ENCODE results near the gene ADAM19. TPM values are rescaled to one million over a fixed set of nuclear protein-coding genes. Genes with fewer than 3 reads are reported as not detected.
A peak's percentile ranks its signal among the peaks of the same experiment; 100 is the strongest.

The ADAM19 gene
- total RNA-seq, 1 donor from 2014 or later = 176 TPM

DNA sequence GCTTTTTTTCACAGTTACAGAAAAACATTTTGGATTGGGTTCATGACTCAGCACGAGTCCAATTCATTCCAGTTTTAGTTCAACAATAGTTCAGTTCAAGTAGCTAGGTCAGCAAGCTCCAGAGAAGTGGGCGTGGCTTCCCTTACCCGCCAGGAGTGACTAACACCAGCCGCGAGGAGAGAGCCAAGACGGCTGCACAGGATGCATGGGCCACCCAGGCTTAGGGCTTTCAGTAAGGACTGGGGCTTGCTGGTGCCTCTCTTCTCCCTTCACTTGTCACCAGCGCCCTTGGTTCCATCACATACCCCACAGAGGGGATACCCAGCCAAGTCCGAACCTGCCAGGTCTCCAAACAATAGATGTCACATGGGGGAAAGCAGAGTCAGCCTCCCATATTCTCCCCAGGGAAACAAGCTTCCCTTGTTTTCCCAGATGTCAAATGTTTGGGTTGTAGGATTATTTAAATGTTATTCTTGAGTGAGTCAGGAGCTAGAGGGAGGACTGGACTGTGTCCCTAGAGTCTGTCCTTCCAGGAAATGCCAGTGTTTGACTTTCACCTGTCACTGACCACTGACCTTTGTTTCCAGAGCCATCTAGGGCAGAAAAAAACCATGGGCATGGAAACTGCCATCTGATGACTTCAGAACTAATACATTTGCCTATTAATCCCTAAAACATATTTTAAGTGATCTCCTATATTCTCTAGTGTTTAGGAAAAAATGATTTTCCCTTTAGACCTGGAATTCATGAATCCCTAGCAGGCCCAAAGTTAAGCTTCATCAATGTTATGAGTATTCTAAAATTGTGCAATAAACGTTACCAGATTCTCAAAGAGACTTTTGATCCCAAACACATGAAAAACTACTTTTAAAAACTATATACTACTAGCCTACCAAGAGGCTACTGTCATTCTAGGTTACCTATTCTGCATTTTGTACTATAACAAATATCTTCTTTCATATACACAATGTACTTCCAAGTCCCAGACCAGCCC lies 63.6 kb downstream of the ADAM19 start:
- Mint-ChIP-seq H3K9me3 (ENCODE audit: unreplicated experiment) (no peaks in the 10 kb centered on the region), H3K27me3 (ENCODE audit: unreplicated experiment) (peaks cover 5% of the 10 kb centered on the region), H3K4me3 (ENCODE audit: unreplicated experiment) (no peak overlapping the region), H3K4me1 (ENCODE audit: unreplicated experiment) (peaks cover 2% of the 10 kb centered on the region), H3K36me3 (ENCODE audit: low read depth, unreplicated experiment) (peaks cover 77% of the 10 kb centered on the region), H3K27ac (ENCODE audit: unreplicated experiment) (peak overlapping the region; percentile 8)
- DNase-seq (ENCODE audit: low spot score) = no peak
- TF ChIP-seq, protein P1, sequence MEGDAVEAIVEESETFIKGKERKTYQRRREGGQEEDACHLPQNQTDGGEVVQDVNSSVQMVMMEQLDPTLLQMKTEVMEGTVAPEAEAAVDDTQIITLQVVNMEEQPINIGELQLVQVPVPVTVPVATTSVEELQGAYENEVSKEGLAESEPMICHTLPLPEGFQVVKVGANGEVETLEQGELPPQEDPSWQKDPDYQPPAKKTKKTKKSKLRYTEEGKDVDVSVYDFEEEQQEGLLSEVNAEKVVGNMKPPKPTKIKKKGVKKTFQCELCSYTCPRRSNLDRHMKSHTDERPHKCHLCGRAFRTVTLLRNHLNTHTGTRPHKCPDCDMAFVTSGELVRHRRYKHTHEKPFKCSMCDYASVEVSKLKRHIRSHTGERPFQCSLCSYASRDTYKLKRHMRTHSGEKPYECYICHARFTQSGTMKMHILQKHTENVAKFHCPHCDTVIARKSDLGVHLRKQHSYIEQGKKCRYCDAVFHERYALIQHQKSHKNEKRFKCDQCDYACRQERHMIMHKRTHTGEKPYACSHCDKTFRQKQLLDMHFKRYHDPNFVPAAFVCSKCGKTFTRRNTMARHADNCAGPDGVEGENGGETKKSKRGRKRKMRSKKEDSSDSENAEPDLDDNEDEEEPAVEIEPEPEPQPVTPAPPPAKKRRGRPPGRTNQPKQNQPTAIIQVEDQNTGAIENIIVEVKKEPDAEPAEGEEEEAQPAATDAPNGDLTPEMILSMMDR (IDR thresholded peaks at IDR 0.05; ENCODE audit: unreplicated experiment) = no peak

DNA sequence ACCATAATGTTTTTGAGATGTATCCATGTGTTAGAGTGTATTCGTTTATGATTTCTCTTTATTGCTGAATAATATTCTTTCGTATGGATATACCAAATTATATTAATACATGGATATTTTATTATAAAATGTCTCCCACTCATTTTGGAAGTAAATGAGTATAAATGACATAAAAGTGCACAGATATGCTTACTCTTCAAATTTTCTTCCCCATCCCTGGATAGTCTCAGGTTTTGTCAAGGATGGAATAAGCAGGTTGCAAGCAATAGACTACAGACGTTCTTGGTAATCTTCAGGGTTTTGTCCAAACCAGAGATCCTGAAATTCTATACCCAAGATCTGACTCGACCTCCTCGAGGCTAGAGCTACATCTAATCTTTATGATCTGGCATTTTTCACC lies 64.9 kb downstream of the ADAM19 start:
- H3K27me3 Mint-ChIP-seq (ENCODE audit: unreplicated experiment) = peaks cover 5% of the 10 kb centered on the region
- H3K4me1 Mint-ChIP-seq (ENCODE audit: unreplicated experiment) = peaks cover 2% of the 10 kb centered on the region
- TF ChIP-seq, protein P1 (IDR thresholded peaks at IDR 0.05; ENCODE audit: unreplicated experiment) = no peak
- H3K4me3 Mint-ChIP-seq (ENCODE audit: unreplicated experiment) = no peak overlapping the region
- no peaks in the 10 kb centered on the region for H3K9me3 Mint-ChIP-seq (ENCODE audit: unreplicated experiment)
- DNase-seq (ENCODE audit: low spot score) = no peak
- peaks cover 79% of the 10 kb centered on the region for H3K36me3 Mint-ChIP-seq (ENCODE audit: low read depth, unreplicated experiment)
- no peak overlapping the region for H3K27ac Mint-ChIP-seq (ENCODE audit: unreplicated experiment)

DNA sequence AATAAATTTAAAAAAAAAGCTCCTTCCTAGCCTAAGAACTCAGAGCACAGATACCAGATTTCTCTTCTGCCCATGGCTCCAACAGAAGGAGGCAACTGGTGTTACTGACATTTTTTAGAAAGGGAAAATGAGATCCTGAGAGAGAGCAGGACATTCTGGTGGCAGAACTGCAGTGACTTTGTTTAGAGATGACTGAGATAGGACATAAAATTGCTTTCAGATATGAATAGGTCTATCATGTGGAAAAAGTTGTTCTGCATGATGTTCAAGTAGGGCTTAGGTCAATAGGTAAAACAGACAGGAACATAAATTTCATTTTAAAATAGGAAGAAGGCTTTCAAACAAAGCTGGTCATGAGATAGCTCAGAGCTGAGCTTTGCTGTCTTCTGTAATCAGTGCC lies 66.0 kb downstream of the ADAM19 start:
- Mint-ChIP-seq H3K9me3 (ENCODE audit: unreplicated experiment) (no peaks in the 10 kb centered on the region), H3K27me3 (ENCODE audit: unreplicated experiment) (peaks cover 5% of the 10 kb centered on the region), H3K36me3 (ENCODE audit: low read depth, unreplicated experiment) (peaks cover 75% of the 10 kb centered on the region), H3K27ac (ENCODE audit: unreplicated experiment) (no peak overlapping the region), H3K4me3 (ENCODE audit: unreplicated experiment) (no peak overlapping the region), H3K4me1 (ENCODE audit: unreplicated experiment) (peaks cover 2% of the 10 kb centered on the region)
- TF ChIP-seq, protein P1 (IDR thresholded peaks at IDR 0.05; ENCODE audit: unreplicated experiment) = no peak
- DNase-seq (ENCODE audit: low spot score) = no peak

DNA sequence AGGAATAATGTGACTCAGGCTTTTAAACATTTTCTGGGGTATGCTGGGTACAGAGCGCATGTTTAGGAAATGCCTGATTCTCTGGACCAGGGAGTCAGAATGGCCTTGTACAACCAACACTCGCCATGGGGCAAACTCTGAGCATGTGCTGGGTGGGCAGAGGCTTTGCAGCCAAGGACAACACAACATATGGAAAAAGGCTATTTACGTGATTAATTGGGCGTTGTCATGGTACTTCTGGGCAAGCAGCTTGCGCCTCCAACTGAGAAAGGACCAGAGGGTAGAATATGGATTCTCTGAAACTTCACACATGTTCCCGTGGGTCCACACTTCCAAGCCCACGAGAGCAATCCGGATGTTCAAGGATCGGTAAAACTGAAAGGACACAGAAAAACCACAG lies 66.5 kb downstream of the ADAM19 start:
- peak overlapping the region; percentile 67 for H3K4me3 Mint-ChIP-seq (ENCODE audit: unreplicated experiment)
- H3K36me3 Mint-ChIP-seq (ENCODE audit: low read depth, unreplicated experiment) = peaks cover 77% of the 10 kb centered on the region
- TF ChIP-seq, protein P1 (IDR thresholded peaks at IDR 0.05; ENCODE audit: unreplicated experiment) = no peak
- H3K9me3 Mint-ChIP-seq (ENCODE audit: unreplicated experiment) = no peaks in the 10 kb centered on the region
- H3K27ac Mint-ChIP-seq (ENCODE audit: unreplicated experiment) = no peak overlapping the region
- H3K27me3 Mint-ChIP-seq (ENCODE audit: unreplicated experiment) = peaks cover 5% of the 10 kb centered on the region
- H3K4me1 Mint-ChIP-seq (ENCODE audit: unreplicated experiment) = peaks cover 2% of the 10 kb centered on the region
- DNase-seq (ENCODE audit: low spot score) = no peak
